GM21529 (cell line): ENCODE results near the gene PMPCB.
"Not testable (repeated sequence)": the region's sequence is repeated elsewhere in the genome, so short reads cannot be mapped to it uniquely, and the experiment has no call there.

Experiments used
- ATAC-seq: cut with Tn5 transposase; IDR thresholded peaks from one replicate; pipeline ENCODE4 v1.9.1; 2021; ENCODE audit not compliant: unreplicated experiment

Gene PMPCB

GRCh38 chr7:103296901-103297836 lies at the start of gene PMPCB:
Gene PMPCB (plus strand): TSS chr7:103297435. CDS start chr7:103297460, 25 bp downstream.
- peak; percentile 94 for ATAC-seq

- ATAC-seq = not testable (repeated sequence)
These were observed 43.3 kb upstream of the PMPCB start for GRCh38 chr7:103253699-103254506.

GRCh38 chr7:103264054-103264453 lies 33.2 kb upstream of the PMPCB start:
- ATAC-seq = not testable (repeated sequence)

- not testable (repeated sequence) for ATAC-seq
These were observed 31.0 kb upstream of the PMPCB start for GRCh38 chr7:103266229-103266628.

GRCh38 chr7:103273374-103273773 lies 23.9 kb upstream of the PMPCB start:
- ATAC-seq = not testable (repeated sequence)

- ATAC-seq = not testable (repeated sequence)
These were observed 22.4 kb upstream of the PMPCB start for GRCh38 chr7:103274867-103275266.

- not testable (repeated sequence) for ATAC-seq
These were observed 19.0 kb upstream of the PMPCB start for GRCh38 chr7:103278195-103278594.

GRCh38 chr7:103279636-103279962 lies 17.6 kb upstream of the PMPCB start:
- ATAC-seq = peak; percentile 47

- ATAC-seq = peak; percentile 93
These were observed 17.1 kb upstream of the PMPCB start for GRCh38 chr7:103279963-103280802.

GRCh38 chr7:103280803-103281155 lies 16.5 kb upstream of the PMPCB start:
- ATAC-seq = peak; percentile 14

GRCh38 chr7:103282802-103283427 lies 14.3 kb upstream of the PMPCB start:
- ATAC-seq = not testable (repeated sequence)

GRCh38 chr7:103292122-103292521 lies 5.1 kb upstream of the PMPCB start:
- ATAC-seq = no peak

- ATAC-seq = no peak
These were observed 3.7 kb upstream of the PMPCB start for GRCh38 chr7:103293526-103293925.

GRCh38 chr7:103297837-103298179 lies 573 bp downstream of the PMPCB start:
- ATAC-seq = peak; percentile 14

- no peak for ATAC-seq
These were observed 2.4 kb downstream of the PMPCB start for GRCh38 chr7:103299660-103300059.

- ATAC-seq = no peak
These were observed 4.2 kb downstream of the PMPCB start for GRCh38 chr7:103301441-103301840.

GRCh38 chr7:103307503-103308231 lies 10.4 kb downstream of the PMPCB start:
- no peak for ATAC-seq

- no peak for ATAC-seq
These were observed 17.6 kb downstream of the PMPCB start for GRCh38 chr7:103314852-103315251.

GRCh38 chr7:103316380-103316941 lies 19.2 kb downstream of the PMPCB start:
- ATAC-seq = no peak

- ATAC-seq = no peak
These were observed 19.8 kb downstream of the PMPCB start for GRCh38 chr7:103317009-103317408.
